ENCODE results near the gene FLOT1. TPM values are rescaled to one million over a fixed set of nuclear protein-coding genes. Genes with fewer than 3 reads are reported as not detected.

Gene FLOT1
- total and polyA plus RNA-seq, 2 of the 13 experiments (the other 11 are each of a cell fraction or from before 2014, with no cell fraction given): 82.3 to 130 TPM

DNA sequence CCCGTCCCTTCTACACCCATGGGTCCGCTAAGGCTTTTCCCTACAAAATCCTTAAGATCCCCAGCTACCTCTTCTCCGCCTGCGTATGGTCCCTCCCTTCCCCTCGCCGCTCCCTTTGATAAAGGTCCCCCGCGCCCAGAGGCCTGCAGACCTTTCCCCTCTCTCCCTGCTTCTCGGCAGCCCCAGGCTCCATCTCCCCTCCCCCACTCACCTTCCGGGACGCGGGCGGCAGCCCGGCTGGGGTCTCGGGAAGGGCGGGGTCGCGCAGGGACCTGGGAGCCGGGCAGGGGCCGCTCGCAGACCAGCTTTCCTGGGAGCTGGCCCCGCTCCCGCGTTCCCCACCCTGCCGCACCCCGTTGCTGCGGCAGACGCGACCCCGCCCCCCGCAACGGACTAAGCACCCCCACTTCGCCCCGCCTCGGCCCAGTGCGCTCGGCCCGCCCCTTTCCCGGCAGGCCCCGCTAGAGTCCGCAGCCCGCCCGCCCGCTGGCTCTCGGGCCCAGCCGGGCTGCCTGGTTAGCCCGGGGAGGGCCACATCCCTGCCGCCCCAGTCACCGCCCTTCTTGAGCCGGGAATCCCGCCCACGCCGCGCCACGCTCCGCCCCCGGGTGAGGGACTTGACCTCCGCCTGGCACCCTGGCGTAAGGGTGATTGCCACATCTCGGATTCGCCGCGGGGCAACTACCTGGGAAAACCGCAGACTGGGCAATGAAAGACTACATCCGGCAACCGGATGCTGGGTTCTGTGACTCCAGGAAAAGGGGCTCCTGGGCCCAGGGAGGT is at the start of gene FLOT1 (continued):
- TF ChIP-seq, protein P1, sequence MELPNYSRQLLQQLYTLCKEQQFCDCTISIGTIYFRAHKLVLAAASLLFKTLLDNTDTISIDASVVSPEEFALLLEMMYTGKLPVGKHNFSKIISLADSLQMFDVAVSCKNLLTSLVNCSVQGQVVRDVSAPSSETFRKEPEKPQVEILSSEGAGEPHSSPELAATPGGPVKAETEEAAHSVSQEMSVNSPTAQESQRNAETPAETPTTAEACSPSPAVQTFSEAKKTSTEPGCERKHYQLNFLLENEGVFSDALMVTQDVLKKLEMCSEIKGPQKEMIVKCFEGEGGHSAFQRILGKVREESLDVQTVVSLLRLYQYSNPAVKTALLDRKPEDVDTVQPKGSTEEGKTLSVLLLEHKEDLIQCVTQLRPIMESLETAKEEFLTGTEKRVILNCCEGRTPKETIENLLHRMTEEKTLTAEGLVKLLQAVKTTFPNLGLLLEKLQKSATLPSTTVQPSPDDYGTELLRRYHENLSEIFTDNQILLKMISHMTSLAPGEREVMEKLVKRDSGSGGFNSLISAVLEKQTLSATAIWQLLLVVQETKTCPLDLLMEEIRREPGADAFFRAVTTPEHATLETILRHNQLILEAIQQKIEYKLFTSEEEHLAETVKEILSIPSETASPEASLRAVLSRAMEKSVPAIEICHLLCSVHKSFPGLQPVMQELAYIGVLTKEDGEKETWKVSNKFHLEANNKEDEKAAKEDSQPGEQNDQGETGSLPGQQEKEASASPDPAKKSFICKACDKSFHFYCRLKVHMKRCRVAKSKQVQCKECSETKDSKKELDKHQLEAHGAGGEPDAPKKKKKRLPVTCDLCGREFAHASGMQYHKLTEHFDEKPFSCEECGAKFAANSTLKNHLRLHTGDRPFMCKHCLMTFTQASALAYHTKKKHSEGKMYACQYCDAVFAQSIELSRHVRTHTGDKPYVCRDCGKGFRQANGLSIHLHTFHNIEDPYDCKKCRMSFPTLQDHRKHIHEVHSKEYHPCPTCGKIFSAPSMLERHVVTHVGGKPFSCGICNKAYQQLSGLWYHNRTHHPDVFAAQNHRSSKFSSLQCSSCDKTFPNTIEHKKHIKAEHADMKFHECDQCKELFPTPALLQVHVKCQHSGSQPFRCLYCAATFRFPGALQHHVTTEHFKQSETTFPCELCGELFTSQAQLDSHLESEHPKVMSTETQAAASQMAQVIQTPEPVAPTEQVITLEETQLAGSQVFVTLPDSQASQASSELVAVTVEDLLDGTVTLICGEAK (IDR thresholded peaks at IDR 0.05): no peak
- TF ChIP-seq, protein P1 (CRISPR knock-in tag; IDR thresholded peaks at IDR 0.05): peak; percentile 78
- TF ChIP-seq ZNF446 (CRISPR knock-in tag; IDR thresholded peaks at IDR 0.05): peak; percentile 95
- TF ChIP-seq TEAD3 (CRISPR knock-in tag; optimal IDR thresholded peaks at IDR 0.05; ENCODE audit: borderline replicate concordance): peak; percentile 19
- TF ChIP-seq, protein P2, sequence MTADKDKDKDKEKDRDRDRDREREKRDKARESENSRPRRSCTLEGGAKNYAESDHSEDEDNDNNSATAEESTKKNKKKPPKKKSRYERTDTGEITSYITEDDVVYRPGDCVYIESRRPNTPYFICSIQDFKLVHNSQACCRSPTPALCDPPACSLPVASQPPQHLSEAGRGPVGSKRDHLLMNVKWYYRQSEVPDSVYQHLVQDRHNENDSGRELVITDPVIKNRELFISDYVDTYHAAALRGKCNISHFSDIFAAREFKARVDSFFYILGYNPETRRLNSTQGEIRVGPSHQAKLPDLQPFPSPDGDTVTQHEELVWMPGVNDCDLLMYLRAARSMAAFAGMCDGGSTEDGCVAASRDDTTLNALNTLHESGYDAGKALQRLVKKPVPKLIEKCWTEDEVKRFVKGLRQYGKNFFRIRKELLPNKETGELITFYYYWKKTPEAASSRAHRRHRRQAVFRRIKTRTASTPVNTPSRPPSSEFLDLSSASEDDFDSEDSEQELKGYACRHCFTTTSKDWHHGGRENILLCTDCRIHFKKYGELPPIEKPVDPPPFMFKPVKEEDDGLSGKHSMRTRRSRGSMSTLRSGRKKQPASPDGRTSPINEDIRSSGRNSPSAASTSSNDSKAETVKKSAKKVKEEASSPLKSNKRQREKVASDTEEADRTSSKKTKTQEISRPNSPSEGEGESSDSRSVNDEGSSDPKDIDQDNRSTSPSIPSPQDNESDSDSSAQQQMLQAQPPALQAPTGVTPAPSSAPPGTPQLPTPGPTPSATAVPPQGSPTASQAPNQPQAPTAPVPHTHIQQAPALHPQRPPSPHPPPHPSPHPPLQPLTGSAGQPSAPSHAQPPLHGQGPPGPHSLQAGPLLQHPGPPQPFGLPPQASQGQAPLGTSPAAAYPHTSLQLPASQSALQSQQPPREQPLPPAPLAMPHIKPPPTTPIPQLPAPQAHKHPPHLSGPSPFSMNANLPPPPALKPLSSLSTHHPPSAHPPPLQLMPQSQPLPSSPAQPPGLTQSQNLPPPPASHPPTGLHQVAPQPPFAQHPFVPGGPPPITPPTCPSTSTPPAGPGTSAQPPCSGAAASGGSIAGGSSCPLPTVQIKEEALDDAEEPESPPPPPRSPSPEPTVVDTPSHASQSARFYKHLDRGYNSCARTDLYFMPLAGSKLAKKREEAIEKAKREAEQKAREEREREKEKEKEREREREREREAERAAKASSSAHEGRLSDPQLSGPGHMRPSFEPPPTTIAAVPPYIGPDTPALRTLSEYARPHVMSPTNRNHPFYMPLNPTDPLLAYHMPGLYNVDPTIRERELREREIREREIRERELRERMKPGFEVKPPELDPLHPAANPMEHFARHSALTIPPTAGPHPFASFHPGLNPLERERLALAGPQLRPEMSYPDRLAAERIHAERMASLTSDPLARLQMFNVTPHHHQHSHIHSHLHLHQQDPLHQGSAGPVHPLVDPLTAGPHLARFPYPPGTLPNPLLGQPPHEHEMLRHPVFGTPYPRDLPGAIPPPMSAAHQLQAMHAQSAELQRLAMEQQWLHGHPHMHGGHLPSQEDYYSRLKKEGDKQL (CRISPR knock-in tag; IDR thresholded peaks at IDR 0.05; ENCODE audit: low read depth): peak; percentile 61; the same call in 1 of the 2 replicates
- no peak for TF ChIP-seq MYNN (CRISPR knock-in tag; IDR thresholded peaks at IDR 0.05; ENCODE audit: low read depth)
- TF ChIP-seq ZNF432 (CRISPR knock-in tag; IDR thresholded peaks at IDR 0.05; ENCODE audit: borderline replicate concordance): no peak
- TF ChIP-seq EP300 (IDR thresholded peaks at IDR 0.05; ENCODE audit: low read depth in 2 of 2, low read length in 2 of 2): peak; percentile 5 to 52; a peak in 2 of 4 replicates
- peak; percentile 87 for TF ChIP-seq EP300 (CRISPR knock-in tag; IDR thresholded peaks at IDR 0.05; ENCODE audit: borderline replicate concordance)
- TF ChIP-seq SIX1 (CRISPR knock-in tag; IDR thresholded peaks at IDR 0.05; ENCODE audit: borderline replicate concordance): peak; percentile 70
- TF ChIP-seq, protein P3, sequence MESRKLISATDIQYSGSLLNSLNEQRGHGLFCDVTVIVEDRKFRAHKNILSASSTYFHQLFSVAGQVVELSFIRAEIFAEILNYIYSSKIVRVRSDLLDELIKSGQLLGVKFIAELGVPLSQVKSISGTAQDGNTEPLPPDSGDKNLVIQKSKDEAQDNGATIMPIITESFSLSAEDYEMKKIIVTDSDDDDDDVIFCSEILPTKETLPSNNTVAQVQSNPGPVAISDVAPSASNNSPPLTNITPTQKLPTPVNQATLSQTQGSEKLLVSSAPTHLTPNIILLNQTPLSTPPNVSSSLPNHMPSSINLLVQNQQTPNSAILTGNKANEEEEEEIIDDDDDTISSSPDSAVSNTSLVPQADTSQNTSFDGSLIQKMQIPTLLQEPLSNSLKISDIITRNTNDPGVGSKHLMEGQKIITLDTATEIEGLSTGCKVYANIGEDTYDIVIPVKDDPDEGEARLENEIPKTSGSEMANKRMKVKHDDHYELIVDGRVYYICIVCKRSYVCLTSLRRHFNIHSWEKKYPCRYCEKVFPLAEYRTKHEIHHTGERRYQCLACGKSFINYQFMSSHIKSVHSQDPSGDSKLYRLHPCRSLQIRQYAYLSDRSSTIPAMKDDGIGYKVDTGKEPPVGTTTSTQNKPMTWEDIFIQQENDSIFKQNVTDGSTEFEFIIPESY (CRISPR knock-in tag; IDR thresholded peaks at IDR 0.05): peak; percentile 62; the same call in 1 of the 2 replicates
- no peak for TF ChIP-seq ZFAT (CRISPR knock-in tag; conservative IDR thresholded peaks at IDR 0.05)
